Activated naive CD4-positive, alpha-beta T cell (primary cell): Measurements from ENCODE around the gene OMP.
A peak's percentile ranks its signal among the peaks of the same experiment; 100 is the strongest.
"Not testable (repeated sequence)": the region's sequence is repeated elsewhere in the genome, so short reads cannot be mapped to it uniquely, and the experiment has no call there.

Experiments used
- DNase-seq, 4 experiments: peaks; one replicate each; lab custom pipeline; 2025; lab: John Stamatoyannopoulos, UW

The OMP gene, protein sequence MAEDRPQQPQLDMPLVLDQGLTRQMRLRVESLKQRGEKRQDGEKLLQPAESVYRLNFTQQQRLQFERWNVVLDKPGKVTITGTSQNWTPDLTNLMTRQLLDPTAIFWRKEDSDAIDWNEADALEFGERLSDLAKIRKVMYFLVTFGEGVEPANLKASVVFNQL

DNA sequence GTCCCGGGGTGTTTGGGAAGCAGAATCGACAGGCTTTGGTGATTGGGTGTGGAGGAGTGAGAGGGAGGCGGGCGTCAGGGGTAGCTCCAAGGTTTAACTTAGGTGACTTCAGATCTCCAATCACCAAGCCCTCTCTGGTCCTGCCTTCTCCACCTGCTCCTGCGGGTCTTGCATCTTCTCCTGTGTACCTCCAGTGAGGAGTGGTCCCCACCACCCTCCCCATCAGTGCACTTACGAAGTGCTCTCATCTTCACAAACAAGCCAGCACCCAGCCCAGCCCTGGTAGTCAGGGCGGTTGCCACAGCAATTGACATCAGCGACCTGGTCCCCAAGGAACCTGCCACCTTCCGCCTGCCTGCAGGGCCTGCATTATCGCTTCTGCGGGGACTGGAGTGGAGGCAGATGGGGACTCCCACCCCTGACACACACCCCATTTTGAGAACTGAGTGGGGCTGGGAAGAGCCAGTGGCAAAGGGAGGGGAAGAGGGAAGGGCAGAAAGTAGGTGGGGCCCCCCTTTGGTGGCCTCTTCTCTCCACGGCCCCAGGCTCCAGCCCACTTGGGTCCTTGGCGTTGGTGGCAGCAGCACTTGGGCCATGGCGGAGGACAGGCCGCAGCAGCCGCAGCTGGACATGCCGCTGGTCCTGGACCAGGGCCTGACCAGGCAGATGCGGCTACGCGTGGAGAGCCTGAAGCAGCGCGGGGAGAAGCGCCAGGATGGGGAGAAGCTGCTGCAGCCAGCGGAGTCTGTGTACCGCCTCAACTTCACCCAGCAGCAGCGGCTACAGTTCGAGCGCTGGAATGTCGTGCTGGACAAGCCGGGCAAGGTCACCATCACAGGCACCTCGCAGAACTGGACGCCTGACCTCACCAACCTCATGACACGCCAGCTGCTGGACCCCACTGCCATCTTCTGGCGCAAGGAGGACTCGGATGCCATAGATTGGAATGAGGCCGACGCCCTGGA, at the start of gene OMP:
Gene OMP (plus strand): TSS at position 595 of the 965 bp plus-strand sequence. CDS start 0 bp downstream, at position 595.
- DNase-seq, result no peak

DNA sequence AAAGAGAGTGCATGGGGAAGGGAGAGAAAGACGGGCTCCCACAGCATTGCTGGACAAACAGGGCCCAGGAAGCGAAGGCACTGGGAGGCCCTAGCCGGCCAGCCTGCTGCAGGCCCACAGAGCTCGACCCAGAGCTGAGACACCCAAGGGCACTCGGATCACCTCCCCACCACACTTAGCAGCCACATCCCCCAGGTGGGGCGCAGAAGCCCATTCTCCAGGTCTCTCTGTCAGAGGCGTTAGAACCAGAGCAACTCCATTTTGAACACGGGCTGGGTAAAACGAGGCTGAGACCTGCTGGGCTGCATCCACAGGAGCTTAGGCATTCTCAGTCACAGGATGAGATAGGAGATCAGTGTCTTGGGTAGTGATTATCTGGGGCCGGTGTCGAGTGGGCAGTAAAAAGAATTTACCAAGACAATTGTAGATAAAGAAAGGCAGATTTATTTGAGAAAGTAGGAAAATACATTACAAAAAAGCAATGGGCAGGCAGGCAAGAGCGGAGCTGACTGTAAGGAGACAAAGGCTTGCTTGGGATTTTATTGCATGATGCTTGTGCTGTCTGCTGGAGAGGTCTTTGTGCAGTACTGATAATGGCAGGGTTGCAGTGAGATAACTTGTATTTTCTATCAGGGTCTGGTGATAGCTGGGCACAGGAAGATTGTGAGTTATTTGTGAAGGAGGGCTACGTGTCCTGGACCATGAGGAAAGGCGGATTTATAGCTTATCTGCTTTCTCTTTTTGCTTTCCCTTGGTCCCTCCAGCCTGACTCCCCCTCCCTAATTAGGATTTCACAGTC, 49.2 kb upstream of the OMP start:
- DNase-seq, result no peak

DNA sequence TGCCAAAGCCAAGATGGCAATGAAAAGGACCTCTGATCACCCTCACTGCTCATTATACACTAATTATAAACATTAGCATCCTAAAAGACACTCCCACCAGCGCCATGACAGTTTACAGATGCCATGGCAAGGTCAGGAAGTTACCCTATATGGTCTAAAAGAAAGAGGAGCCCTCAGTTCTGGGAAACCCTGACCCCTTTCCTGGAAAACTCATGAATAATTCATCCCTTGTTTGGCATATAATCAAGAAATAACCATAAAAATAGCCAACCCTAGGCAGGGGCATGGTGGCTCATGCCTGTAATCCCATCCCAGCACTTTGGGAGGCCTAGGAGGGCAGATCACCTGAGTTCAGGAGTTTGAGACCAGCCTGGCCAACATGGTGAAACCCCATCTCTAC, 48.6 kb upstream of the OMP start:
- DNase-seq, result no peak

DNA sequence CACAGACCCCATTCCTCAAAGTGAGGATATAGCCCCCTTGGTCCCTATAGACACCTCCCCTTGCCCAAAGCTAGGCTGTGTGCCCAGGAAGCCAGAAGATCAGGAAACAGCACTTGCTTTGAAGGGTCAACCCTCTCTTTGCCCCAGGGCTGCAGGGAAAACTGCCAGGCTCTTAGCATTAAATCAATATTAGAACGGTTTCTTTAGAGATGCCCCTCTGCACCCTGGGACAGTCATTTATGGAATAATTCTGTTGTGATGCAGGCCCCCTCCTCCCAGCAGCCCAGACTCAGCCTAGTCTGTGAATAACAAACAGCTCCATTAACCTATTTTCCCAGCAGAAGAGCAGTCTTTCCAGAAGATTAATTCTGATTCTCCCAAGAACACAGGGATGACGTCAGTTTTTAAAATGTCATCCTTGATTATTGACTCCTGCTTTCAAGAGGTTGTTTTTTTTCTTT, 47.5 kb upstream of the OMP start:
- no peak for DNase-seq

DNA sequence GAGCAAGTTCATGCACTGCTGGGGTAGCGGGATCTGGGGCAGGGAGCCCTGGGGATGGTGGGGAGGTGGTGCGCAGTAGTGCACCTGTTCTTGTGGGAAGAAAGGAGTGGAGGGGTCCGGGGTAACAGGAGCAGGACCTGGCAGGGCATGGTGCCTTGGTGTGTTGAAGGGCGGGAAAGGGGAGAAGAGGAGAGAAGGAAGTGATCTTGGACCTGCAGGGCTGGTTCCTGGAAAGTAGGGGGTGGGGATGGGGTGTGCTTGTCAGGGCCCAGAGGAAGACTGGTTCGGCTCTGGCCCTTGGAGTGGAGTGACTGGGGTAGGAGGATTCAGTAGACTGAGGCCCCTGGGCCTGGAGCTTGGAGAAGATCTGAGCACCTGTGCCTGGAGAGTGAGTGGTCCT, 46.7 kb upstream of the OMP start:
- DNase-seq, result no peak

DNA sequence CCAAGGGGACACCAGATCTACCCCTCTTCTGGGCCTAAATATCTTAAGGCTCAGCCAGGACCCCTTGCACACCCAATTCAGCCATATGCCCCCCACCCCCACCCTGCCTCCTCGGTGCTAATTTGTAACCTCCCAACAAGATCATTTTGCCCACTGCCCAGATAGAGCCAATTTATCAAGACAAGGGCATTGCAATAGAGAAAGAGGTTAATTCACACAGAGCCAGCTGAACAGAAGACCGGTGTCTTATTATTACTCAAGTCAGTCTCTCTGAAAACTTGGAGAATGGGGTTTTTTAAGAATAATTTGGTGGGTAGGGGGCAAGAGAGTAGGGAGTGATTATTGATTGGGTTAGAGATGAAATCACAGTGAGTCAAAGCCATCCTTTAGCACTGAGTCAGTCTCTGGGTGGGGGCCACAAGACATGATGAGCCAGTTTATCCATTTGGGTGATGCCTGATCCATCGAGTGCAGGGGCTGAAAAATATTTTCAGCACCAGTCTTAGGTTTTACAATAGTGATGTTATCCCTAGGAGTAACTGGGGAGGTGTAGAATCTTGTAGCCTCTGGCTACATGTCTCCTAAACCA, 45.7 kb upstream of the OMP start:
- no peak for DNase-seq

DNA sequence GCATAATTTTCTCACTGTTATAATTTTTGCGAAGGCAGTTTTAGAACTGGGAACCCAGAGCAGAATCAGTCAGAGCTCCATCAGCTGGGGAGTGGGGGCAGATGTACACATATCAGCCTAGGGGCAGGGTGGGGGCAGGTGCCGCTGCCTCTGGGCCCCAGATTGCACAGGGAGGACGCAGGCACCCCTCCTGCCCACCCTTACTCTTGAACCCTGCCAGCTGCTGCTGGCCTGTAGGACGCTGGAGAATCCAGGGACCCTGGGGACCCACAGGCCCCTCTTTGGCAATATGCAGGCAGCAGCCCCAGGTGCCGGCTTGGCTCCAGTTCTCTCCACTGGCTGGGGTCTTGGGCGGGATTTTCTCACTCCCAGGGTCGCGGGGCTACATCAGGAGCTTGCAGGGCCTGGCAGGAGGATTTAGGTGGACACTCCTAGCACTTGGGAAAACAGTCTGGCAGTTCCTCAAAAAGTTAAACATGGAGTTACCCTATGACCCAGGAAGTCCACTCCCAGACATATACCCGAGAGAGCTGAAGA, 44.6 kb upstream of the OMP start:
- DNase-seq, result no peak

DNA sequence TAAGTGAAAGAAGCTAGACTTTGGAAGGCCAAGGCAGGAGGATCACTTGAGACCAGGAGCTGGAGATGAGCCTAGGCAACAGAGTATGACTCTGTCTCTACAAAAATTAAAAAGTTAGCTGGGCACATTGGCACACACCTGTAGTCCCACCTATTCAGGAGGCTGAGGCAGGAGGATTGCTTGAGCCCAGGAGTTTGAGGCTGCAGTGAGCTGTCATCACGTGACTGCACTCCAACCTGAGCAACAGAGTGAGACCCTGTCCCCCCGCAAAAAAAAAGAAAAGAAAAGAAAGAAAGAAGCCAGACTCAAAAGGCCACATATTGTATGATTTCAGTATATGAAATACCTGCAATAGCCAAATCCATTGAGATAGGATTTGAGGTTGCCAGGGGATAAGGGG, 43.7 kb upstream of the OMP start:
- DNase-seq, result no peak

DNA sequence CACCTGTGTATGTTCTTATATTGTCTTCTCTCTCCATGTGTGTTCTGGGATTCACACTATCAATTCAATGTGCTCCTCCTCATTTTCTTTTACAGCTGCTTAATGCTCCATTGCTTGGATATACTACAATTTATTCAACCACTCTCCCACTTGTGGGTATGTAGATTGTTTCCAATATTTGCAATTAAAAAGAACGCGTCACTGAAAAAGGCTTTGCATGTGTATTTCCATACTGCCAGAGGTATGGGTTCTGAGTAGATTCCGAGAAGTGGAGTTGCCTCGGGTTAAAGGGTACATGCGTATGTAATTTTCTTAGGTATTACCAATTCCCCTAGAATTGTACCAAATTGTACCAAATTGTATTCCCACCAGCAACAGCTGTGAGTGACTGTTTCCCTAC, 42.8 kb upstream of the OMP start:
- DNase-seq, result no peak

DNA sequence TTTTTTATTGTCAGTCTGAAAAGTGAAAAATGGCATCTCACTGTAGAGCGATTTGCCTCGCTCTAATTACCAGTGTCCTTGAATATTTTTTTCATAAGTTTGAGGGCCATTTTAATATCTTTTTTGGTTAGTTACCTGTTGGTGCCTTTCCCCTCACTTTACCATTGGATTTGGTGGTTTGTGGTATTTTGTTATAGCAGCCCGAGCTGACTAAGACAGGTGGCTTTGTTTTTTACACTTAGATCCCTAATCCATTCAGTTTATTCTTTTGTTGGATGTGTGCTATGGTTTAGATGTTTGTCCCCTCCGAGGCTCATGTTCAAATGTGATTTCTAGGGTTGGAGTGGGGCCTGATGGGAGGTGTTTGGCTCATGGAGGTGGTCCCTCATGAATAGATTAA, 42.4 kb upstream of the OMP start:
- no peak for DNase-seq

DNA sequence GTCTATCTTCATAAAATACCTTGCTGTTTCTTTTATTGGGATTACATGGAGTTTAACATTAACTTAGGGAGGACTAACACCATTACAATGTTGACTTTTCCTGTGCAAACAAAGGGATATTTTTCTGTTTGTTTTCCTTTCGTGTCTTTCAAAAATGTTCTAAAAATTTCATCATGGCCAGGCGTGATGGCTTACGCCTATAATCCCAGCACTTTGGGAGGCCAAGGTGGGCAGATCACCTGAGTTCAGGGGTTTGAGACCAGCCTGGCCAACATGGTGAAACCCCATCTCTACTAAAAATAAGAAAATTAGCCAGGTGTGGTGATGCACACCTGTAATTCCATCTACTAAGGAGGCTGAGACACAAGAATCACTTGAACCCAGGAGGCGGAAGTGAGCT, 41.4 kb upstream of the OMP start:
- not testable (repeated sequence) for DNase-seq

DNA sequence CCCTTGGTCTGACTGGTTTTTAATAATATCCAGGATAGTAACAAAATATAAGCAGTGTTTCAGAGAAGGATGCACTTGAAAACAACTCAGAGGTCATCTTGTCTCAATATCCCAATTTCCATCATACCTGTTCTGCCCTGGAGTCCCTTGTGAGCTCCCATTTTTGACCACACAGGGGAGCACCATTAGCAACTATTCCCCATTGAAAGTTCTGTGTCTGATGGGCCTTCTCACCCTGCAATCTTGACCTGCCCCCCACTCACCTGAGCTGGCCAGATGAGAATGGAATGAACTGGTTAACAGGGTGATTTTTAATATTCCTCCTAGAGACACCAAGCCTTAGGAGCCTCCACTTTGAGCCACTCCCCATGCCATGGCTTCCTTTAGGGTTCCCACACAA, 39.7 kb upstream of the OMP start:
- DNase-seq, result no peak

DNA sequence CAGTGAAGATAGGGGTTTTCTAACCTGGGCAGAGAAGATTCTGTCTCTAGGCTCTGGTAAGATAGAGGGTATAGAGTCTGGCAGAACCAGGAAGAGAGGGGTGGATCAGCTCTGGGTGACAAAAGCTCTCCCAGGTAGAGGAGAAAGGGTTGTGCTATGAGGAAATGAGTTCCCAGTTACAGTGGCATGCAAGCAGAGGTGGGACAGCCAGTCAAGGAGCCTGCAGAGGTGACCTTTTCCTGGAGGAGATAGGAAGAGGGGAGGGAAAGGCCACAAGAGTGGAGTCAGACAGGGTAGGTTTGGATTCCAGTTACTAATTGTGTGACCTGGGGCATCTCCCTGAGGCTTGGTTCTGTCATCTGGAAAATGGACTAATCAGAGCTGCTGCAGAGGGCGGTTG, 39.2 kb upstream of the OMP start:
- no peak for DNase-seq

DNA sequence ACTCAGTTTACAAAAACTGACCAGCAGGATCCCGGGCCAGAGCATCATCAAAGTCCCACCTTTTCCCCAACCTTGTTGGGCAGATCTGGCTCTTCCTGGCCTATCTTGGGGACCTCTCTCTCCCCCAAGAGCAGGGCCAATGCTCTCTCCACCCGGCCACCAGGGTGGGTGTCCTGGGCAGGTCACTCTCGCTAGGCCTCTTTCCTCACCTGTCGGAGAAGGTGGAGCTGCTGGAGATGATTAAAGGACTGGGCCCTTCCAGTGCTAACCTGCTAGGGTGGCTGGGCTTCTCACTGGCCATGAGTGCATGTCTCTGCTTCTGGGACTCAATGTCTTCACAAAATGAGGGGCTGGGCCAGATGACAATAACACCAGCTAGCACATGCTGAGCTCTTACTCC, 38.8 kb upstream of the OMP start:
- DNase-seq, result no peak

DNA sequence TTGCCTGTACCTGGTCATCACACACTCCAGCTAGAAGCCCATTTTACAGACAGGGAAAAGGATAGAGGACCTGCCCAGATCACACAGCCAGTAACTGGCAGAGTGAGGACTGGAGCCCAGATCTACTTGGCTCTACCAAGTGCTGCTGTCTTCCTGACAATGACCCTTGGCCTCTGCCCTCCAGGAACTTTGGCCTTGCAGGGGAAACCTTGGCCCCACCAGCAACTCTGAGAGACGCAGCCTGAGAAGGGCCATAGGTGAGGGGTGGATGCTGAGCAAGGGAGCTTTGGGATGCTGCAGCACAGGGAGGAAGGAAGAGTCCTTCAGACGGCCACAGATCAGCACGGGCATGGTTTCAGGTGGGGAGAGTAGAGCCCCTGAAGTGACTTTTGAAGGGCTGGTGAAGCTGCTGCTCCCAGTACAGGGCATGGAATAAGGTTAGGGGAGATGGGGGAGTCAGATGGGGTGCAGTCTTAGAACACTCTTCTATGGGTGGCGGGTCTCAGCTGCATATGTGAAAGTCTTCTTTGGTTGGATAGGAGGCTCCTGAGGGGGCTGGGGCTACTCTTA, 37.9 kb upstream of the OMP start:
- no peak for DNase-seq

DNA sequence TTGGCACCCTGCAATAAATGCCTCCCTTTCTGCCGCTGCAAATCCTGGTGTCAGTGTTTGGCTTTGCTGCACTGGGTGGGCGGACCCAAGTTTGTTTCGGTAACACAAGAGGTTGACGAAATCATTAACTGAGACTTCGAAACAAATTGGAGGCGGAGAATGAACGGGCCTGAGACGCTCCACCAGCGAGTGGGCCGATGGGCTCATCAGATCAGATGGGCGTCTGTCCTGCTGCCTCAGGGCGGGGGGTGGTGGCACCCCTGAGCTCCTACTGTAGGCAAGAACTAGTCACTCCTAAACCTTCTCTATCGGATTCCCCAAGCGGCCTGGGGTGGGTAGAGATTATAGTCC, 36.8 kb upstream of the OMP start:
- no peak for DNase-seq

DNA sequence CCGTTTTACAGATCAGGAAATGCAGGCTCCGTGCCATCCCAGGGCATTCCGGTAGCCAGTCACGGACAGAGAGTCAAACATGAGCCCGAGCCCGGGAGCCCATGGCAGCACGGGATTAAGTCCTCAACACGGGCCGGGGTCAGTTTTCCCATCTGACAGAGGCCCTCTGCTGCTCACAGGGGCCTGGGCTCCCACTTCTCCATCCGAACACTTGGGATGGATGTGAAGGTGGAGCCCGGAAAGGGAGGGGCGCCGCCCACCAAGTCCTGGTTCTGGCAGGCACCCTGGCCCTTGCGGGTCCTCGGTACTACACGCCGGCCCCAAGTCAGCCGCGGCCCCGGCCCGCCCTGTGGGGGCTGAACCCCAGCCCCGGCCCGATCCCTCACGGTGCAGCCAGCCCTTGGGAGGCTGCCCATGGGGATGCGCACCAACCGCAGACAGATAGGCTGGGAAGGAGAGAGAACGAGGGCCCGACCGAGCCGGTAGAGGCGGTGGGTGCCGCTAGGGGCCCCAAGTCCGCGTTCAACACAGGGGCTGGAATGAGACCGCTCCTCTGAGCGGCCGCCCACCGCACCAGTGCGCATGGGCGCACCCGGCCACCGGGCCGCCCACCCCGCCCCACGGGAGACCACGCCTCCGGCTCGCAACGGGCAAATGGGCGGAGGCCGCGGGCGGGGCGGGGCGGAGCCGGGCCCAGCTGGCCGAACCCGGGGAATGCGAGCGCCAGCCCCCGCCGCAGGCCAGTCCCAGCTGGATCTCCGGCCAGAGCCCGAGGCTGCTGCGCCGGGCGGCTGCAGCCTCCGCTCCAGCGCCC, 36.2 kb upstream of the OMP start, which contains the start of gene CAPN5:
Gene CAPN5 (plus strand): TSS at position 743 of the 814 bp plus-strand sequence. CDS start 17,916 bp downstream, outside the sequence.
- DNase-seq, result peak; percentile 41 to 86 (median 62)

DNA sequence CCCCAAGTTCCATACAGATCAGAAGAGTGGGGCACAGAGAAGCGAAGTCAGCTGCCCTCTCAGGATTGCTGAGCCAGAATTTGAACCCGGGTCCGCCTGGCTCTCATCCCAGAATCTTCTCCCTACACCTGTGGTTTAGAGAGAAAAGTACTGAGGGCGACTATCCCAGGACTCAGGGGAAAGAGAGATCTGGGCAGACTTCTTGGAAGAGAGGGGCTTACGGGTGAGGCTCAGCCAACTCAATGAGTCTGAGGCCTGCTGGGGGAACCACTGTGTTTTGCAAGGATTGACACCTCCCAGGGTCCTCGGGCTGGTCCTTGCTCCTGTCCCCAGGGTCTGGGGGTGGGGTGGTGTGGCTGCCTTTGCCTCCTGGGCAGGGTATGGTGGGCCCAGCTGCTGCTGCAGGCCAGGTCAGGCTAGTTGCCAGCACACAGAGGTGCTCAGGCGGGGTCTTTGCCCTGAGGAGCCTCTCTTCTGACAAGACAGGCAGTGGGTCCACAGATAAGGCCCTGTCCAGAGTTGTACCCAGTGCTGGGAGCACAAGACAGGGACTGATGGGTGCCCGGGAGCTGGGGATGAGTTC, 34.7 kb upstream of the OMP start:
- DNase-seq, result no peak

DNA sequence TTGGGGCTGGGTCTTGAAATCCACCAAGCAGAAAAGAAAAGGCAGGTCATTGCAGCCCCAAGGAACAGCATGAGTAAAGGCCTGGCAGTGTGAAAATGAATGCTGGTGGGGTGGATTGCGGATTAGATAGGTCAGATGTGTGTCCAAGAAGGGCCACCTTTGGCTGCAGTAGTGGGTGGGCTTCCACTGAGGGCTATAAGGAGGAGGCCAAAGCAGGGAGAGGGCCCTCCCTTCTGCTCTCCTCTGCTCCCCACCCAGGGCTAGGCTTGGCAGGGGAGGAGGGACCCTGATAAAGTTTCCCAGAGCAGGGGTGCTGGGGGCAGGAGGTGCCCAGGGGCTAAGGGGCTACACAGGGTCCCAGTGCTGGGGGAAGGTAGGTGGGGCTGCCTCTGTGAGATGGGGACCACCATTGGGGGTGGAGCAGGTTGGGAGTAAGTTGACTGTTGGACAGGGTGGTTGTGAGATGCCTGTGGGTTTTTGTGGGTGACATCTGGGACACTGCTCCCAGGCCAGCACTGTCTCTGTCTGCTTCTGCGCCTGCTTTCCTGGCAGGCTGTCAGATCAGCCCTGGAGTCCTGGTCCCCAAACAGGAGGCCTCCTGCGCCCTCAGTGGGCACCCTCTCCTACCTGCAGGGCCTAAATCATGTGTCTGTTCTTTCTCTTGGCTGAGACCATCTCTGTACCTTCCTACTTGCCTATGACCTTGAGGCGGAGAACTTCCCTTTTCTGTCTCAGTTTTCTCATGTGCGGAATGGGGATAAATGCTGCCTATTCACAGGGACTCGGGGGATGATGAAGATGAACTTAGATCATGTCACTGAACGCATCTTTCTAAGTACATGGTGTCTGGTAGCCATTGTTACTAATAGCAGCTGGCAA, 33.9 kb upstream of the OMP start:
- no peak for DNase-seq
